ENCODE measurements around the gene GSG1L. TPM values are rescaled to one million over a fixed set of nuclear protein-coding genes. Genes with fewer than 3 reads are reported as not detected.

GSG1L gene
- total RNA-seq, 1 experiment from 2014 or later, result not detected

Other genes starting within 250 kb of the GSG1L start
- gene XPO6, start 148.3 kb upstream of the GSG1L start, total RNA-seq (2014; rRNA removed; shearing (Covaris generic)), result 127 and 151 TPM in 2 replicates
- gene SBK1, start 228.8 kb upstream of the GSG1L start, total RNA-seq (2014; rRNA removed; shearing (Covaris generic)), result 0.45 and 0.48 TPM in 2 replicates